Measurements from ENCODE around the gene LDB2.

LDB2 gene

DNA sequence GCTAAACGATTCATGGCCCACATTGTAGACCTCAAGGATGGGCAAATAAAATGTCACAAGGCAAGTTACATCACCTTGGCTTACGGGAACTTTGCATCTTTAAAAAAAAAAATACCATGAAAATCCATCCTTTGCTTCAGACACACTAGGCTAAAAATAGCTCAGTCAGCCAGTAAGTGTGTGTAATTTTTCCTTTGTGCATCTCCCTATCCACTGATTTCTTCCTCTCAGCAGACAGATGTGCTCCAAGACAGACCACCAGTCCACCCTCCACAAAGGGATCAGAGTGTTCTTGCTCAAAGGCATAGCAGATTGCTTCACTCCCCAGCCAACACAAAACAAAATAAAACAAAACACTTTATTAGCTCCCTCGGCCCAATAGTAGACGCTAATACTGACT is 14.6 kb downstream of the LDB2 start:
- no peak for DNase-seq
- Histone ChIP-seq H3K27ac (no peak overlapping the region), H3K27me3 (no peaks in the 10 kb centered on the region), H3K36me3 (peaks cover 0 to 5% (median 0%) of the 10 kb centered on the region in 3 donors), H3K4me1 (no peaks in the 10 kb centered on the region), H3K4me3 (no peak overlapping the region), H3K9me3 (no peaks in the 10 kb centered on the region)
- intact Hi-C loops (cut with DNase I; ENCODE audit: low total_unique reads) = no loop called here
- TF ChIP-seq, protein P1, sequence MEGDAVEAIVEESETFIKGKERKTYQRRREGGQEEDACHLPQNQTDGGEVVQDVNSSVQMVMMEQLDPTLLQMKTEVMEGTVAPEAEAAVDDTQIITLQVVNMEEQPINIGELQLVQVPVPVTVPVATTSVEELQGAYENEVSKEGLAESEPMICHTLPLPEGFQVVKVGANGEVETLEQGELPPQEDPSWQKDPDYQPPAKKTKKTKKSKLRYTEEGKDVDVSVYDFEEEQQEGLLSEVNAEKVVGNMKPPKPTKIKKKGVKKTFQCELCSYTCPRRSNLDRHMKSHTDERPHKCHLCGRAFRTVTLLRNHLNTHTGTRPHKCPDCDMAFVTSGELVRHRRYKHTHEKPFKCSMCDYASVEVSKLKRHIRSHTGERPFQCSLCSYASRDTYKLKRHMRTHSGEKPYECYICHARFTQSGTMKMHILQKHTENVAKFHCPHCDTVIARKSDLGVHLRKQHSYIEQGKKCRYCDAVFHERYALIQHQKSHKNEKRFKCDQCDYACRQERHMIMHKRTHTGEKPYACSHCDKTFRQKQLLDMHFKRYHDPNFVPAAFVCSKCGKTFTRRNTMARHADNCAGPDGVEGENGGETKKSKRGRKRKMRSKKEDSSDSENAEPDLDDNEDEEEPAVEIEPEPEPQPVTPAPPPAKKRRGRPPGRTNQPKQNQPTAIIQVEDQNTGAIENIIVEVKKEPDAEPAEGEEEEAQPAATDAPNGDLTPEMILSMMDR (IDR thresholded peaks at IDR 0.05) = no peak

DNA sequence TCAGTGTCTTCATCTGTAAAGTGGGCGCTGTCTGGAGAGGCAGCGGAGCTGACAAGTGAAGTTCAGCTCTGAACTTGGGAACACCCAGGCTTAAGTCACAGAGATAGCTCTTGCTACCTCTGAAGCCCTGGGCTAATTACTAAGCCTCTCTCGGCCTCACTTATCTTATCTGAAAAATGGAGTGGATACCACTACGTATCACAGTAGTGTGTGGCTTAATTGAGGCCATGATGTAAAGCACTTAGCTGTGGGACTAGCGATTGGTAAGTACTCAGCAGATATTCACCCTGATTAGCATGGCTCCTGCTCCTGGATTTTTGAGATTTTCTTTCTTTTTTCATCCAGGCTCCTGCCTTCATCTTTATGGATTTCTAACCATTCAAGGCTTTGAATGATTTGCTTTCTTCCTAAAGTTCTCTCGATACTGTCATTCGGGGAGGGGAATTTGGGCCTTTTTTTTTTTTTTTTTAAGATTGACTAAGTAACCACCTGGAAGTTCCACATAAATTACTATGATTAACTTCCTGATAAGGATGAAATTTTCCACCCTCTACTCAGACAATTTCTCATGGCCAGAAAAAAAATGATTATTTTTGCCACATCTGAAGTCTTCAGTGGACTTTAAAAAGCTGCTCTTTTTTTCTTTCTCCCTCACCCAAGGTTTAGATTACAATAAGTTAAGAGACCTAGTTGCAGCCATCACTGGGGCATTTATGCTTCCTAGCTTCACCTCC is 17.1 kb downstream of the LDB2 start:
- TF ChIP-seq, protein P1 (IDR thresholded peaks at IDR 0.05) = no peak
- intact Hi-C loops (cut with DNase I; ENCODE audit: low total_unique reads) = no loop called here

DNA sequence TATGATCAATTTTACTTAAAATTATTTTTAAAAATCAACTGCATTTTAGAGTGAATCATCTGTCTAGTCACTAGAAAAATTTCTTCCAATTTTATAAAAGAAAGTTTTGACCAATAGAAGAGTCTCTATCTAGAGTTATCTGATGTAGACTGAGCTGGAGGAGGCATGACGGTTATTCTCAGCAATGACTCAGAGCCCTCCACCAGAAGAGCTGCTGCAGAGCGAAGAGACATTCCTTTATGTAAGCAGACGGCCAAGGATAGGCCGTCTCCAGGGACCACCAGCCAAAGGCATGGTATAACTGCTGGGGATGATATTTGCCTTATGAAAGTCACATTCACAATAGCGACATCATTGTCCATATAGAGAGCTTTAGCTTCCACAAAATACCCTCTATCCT is 23.0 kb downstream of the LDB2 start:
- H3K4me3 ChIP-seq = no peak overlapping the region
- no peaks in the 10 kb centered on the region for H3K27me3 ChIP-seq
- no peaks in the 10 kb centered on the region for H3K4me1 ChIP-seq
- no peaks in the 10 kb centered on the region for H3K9me3 ChIP-seq
- TF ChIP-seq, protein P1 (IDR thresholded peaks at IDR 0.05) = no peak
- no peaks in the 10 kb centered on the region for H3K36me3 ChIP-seq
- no peak overlapping the region for H3K27ac ChIP-seq
- intact Hi-C loops (cut with DNase I; ENCODE audit: low total_unique reads) = no loop called here
- no peak for DNase-seq

More for the DNA sequence above, 17.1 kb downstream of the LDB2 start:
- H3K4me3 ChIP-seq = no peak overlapping the region
- H3K9me3 ChIP-seq = no peaks in the 10 kb centered on the region
- H3K27ac ChIP-seq = no peak overlapping the region
- H3K4me1 ChIP-seq = no peaks in the 10 kb centered on the region
- H3K36me3 ChIP-seq = no peaks in the 10 kb centered on the region
- H3K27me3 ChIP-seq = no peaks in the 10 kb centered on the region
- DNase-seq = no peak

DNA sequence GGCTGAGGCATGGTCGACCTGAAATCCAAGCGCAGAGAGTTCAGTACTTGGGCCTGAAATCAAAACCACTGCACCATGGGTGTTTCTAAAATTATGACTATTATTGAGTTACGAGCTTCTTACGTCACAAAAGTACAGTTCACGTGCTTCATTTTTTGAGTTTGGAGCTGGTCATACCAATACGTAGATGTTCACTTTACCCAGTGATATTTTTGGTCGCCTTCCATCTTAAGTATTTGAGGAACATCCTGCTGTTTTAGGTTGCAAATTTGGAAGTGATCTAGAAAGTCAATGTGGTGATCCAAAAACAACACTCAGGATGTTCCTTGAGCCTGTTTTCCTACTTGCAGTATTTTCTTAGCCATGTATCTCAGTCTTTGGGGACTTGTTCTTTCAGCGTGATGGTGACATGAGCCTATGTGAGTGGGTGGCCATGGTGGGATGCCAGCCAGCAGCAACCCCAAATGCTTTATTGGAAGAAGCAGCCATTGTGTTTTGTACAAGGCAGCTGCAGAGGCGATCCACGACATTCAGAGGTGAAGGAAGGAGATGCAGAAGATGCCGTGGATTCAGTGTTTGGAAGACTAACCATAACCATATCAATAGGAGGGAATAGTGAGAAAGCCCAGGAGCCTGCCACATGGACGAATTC is 28.7 kb downstream of the LDB2 start:
- Histone ChIP-seq H3K4me3 (no peak overlapping the region), H3K4me1 (no peaks in the 10 kb centered on the region), H3K27ac (no peak overlapping the region), H3K9me3 (no peaks in the 10 kb centered on the region), H3K36me3 (no peaks in the 10 kb centered on the region), H3K27me3 (no peaks in the 10 kb centered on the region)
- intact Hi-C loops (cut with DNase I; ENCODE audit: low total_unique reads) = no loop called here
- no peak for DNase-seq
- TF ChIP-seq, protein P1 (IDR thresholded peaks at IDR 0.05) = no peak

DNA sequence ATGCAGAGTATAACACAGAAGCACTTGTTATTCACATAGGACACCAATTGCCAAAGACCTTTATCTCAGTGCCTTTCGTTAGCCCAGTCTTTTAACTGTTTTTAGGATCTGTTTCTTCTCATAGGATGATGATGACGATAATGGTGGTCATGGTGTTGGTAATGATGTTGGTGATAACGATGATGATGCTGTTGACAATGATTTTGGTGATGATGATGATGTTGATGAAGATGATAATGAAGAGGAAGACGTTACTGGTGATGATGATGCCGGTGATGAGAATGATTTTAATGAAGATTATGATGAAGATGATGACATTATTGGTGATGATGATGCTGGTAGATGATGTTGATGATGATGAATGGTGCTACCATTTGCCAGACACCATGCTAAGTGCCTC is 29.8 kb downstream of the LDB2 start:
- Histone ChIP-seq H3K4me1 (no peaks in the 10 kb centered on the region), H3K4me3 (no peak overlapping the region), H3K9me3 (no peaks in the 10 kb centered on the region)

More for the DNA sequence above, 29.8 kb downstream of the LDB2 start:
- TF ChIP-seq, protein P1 (IDR thresholded peaks at IDR 0.05) = no peak
- no peak for DNase-seq
- intact Hi-C loops (cut with DNase I; ENCODE audit: low total_unique reads) = no loop called here
- Histone ChIP-seq H3K27ac (no peak overlapping the region), H3K27me3 (no peaks in the 10 kb centered on the region), H3K36me3 (no peaks in the 10 kb centered on the region)
